Measurements from ENCODE around the gene KAT2A.

DNA sequence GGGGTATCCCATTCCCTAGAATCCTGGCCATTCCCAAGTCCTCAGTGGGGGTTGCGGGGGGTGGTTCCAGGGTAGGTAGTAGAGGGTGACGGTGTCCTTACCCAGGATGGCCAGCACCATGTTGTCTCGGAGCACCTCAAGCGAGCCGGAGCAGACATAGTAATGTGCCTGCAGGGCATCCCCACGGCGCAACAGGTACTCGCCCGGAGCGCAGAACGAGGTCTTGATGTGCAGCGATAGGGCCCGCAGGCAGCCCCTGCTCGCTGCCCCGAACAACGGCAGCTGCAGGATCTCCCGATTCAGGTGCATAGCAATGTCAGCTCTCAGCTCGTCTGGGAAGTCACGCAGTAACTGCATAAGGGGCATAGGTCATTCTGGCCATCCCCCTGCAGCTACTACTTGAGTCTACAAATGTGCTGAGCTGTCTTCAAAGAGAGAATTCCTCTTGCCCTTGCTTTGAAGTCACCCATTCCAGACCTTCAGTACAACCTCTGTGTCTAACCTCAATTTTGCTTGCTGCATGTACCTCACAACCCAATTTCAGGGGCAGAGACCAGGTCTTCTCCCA, 45.1 kb upstream of the KAT2A start:
- TF ChIP-seq, protein P1, sequence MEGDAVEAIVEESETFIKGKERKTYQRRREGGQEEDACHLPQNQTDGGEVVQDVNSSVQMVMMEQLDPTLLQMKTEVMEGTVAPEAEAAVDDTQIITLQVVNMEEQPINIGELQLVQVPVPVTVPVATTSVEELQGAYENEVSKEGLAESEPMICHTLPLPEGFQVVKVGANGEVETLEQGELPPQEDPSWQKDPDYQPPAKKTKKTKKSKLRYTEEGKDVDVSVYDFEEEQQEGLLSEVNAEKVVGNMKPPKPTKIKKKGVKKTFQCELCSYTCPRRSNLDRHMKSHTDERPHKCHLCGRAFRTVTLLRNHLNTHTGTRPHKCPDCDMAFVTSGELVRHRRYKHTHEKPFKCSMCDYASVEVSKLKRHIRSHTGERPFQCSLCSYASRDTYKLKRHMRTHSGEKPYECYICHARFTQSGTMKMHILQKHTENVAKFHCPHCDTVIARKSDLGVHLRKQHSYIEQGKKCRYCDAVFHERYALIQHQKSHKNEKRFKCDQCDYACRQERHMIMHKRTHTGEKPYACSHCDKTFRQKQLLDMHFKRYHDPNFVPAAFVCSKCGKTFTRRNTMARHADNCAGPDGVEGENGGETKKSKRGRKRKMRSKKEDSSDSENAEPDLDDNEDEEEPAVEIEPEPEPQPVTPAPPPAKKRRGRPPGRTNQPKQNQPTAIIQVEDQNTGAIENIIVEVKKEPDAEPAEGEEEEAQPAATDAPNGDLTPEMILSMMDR (IDR thresholded peaks at IDR 0.05) = no peak
- TF ChIP-seq POLR2A (IDR thresholded peaks at IDR 0.05) = no peak

Data from esophagus squamous epithelium (tissue), 4 donors.